Ovary (tissue), 9 donors: ENCODE measurements around the gene ARHGEF7. TPM values are rescaled to one million over a fixed set of nuclear protein-coding genes. Genes with fewer than 3 reads are reported as not detected.

Experiments used
- DNase-seq, 5 donors: peaks; one replicate each; pipeline ENCODE4 v3.0.0-alpha.2; 2019 to 2020
- H3K27ac ChIP-seq, 2 donors: fragments of 200-600 bp; one replicate each; pipeline versions ENCODE4 v1.5.1 to v1.8.0; 2019 to 2022
- H3K27me3 ChIP-seq: fragments of 200-600 bp; one replicate; pipeline ENCODE4 v1.8.0; 2022
- H3K36me3 ChIP-seq: fragments of 200-600 bp; sonication (generic); one replicate; pipeline ENCODE4 v1.5.1; 2019
- H3K4me1 ChIP-seq: one replicate; pipeline ENCODE4 v1.8.1; 2013; ENCODE audit warnings: mild to moderate bottlenecking, moderate library complexity; ENCODE audit not compliant: insufficient read depth
- H3K4me3 ChIP-seq: fragments of 200-600 bp; sonication (generic); one replicate; pipeline ENCODE4 v1.5.1; 2017
- H3K9me3 ChIP-seq, 2 donors: fragments of 200-600 bp in 1 of 2; sonication (generic) in 1 of 2; one replicate each; pipeline versions ENCODE4 v1.5.1 to v1.8.1; 2013 to 2019; ENCODE audit warnings: mild to moderate bottlenecking in 1 of 2, moderate library complexity in 1 of 2
- CTCF ChIP-seq, 3 donors: fragments of 450-650 bp in 2 of 3; fragments of 200-600 bp in 1 of 3; IDR thresholded peaks; one replicate each; pipeline versions ENCODE4 v1.5.1 to v1.8.0; 2016 to 2022; ENCODE audit warnings: antibody characterized with exemption in 3 of 3, mild to moderate bottlenecking in 1 of 3
- EP300 ChIP-seq: sonication (generic); formaldehyde crosslinking; IDR thresholded peaks from one replicate; pipeline ENCODE4 v1.6.1; 2017; ENCODE audit warnings: antibody characterized with exemption
- POLR2A ChIP-seq: fragments of 450-650 bp; IDR thresholded peaks from one replicate; pipeline ENCODE4 v1.6.1; 2017; ENCODE audit warnings: antibody characterized with exemption, mild to moderate bottlenecking, moderate library complexity
- WGBS, 3 donors: extraction: QIAGEN DNeasy Blood & Tissue Kit in 1 of 3; methylation state at CpG; one replicate each; pipeline versions ENCODE4 v1.1.5 to v1.1.7; 2013 to 2017; 5-methylcytosine and 5-hydroxymethylcytosine counted together
- intact Hi-C, 4 donors: fragments of 100-400 bp; cut with DNase I; formaldehyde crosslinking; loops; one replicate each; pipeline versions ENCODE4 v1.11.0 to v1.15.1; 2022 to 2023
- polyA plus RNA-seq, 2 donors: library from polyadenylated mRNA; stranded (reverse); fragments of 200-250 nt in 1 of 2; fragments of 350-450 nt in 1 of 2; fragmentation: Illumina TruSeq in 1 of 2; extraction: RNeasy Lipid Tissue Mini Kit (QIAGEN cat#74804) in 1 of 2; gene quantifications; one replicate each; pipeline ENCODE4 v1.2.3, GENCODE V29; 2013 to 2014
- total RNA-seq, 7 donors: library from RNA; depleted of rRNA in 2 of 7; stranded (reverse); fragments of >200 nt in 2 of 7; fragmentation: NEBNext Ultra II Directional in 3 of 7; extraction: Animal tissue kit (Norgen Biotek cat#: 25700) in 3 of 7; gene quantifications; one replicate each; pipeline versions ENCODE4 v1.1.0 to v1.2.4, GENCODE V29; 2016 to 2023
- donor health status: DM: no; HTN: no; CAD: no; lungs with moderate emphysema.
- donor health status: DM: no; HTN: no; CAD: no.
- donor health status: Bipolar disorder and iron deficiency.
- donor health status: DM: yes; HTN: yes; CAD: no.
- donor health status: DM: no; HTN: no; CAD: no.
- donor health status: DM: yes; HTN: yes; CAD: no.

Gene ARHGEF7
- total and polyA plus RNA-seq, 9 donors: 27.6 to 58.5 (median 52.2) TPM

GRCh38 chr13:111115965-111116521, 933 bp downstream of the ARHGEF7 start:
- no peaks in the 10 kb centered on the region for H3K36me3 ChIP-seq
- WGBS, 3 donors: 0 to 2% (median 1%) methylated on average over 38 of the region's 39 CpGs
- DNase-seq: peak; percentile 30 to 69 (median 56)
- H3K4me3 ChIP-seq: peak overlapping the region; percentile 47
- peaks cover 7% of the 10 kb centered on the region for H3K4me1 ChIP-seq
- no peaks in the 10 kb centered on the region for H3K9me3 ChIP-seq
- intact Hi-C loops: no loop called here
- H3K27ac ChIP-seq: peak overlapping the region; percentile 81 to 83
- no peak for TF ChIP-seq CTCF (IDR thresholded peaks at IDR 0.05)
- no peak for TF ChIP-seq EP300
- TF ChIP-seq POLR2A: no peak
- H3K27me3 ChIP-seq: no peaks in the 10 kb centered on the region

- TF ChIP-seq CTCF (IDR thresholded peaks at IDR 0.05): no peak
- TF ChIP-seq POLR2A: no peak
- no peak for TF ChIP-seq EP300
- peaks cover 8% of the 10 kb centered on the region for H3K4me1 ChIP-seq
- no peak overlapping the region for H3K4me3 ChIP-seq
- H3K36me3 ChIP-seq: no peaks in the 10 kb centered on the region
- peak overlapping the region in 1 of 2 donors; percentile 83 for H3K27ac ChIP-seq
- WGBS, 3 donors: 77 to 81% (median 81%) methylated on average over 1 of the region's 1 CpG
- intact Hi-C loops: no loop called here
- DNase-seq: no peak
- no peaks in the 10 kb centered on the region for H3K9me3 ChIP-seq
- no peaks in the 10 kb centered on the region for H3K27me3 ChIP-seq
Measured at GRCh38 chr13:111116856-111117255, 1.7 kb downstream of the ARHGEF7 start.

GRCh38 chr13:111117289-111117688, 2.2 kb downstream of the ARHGEF7 start:
- Histone ChIP-seq H3K9me3 (no peaks in the 10 kb centered on the region), H3K4me1 (peaks cover 10% of the 10 kb centered on the region), H3K4me3 (no peak overlapping the region), H3K27ac (no peak overlapping the region), H3K36me3 (no peaks in the 10 kb centered on the region), H3K27me3 (no peaks in the 10 kb centered on the region)
- TF ChIP-seq EP300: no peak
- no peak for TF ChIP-seq CTCF (IDR thresholded peaks at IDR 0.05)
- TF ChIP-seq POLR2A: no peak
- intact Hi-C loops: no loop called here
- no peak for DNase-seq
- 62 to 69% (median 65%) methylated on average over 5 of the region's 5 CpGs for WGBS, 3 donors

GRCh38 chr13:111117961-111118360, 2.9 kb downstream of the ARHGEF7 start:
- no peak overlapping the region for H3K4me3 ChIP-seq
- DNase-seq: no peak
- H3K9me3 ChIP-seq: no peaks in the 10 kb centered on the region
- no peak overlapping the region for H3K27ac ChIP-seq
- TF ChIP-seq POLR2A (no peak), EP300 (no peak), CTCF (IDR thresholded peaks at IDR 0.05) (no peak)
- H3K36me3 ChIP-seq: no peaks in the 10 kb centered on the region
- H3K4me1 ChIP-seq: peaks cover 10% of the 10 kb centered on the region
- intact Hi-C loops: no loop called here
- WGBS, 3 donors: 84 to 87% (median 87%) methylated on average over 10 of the region's 10 CpGs
- H3K27me3 ChIP-seq: no peaks in the 10 kb centered on the region
